ENCODE results near the gene MALT1.

DNA sequence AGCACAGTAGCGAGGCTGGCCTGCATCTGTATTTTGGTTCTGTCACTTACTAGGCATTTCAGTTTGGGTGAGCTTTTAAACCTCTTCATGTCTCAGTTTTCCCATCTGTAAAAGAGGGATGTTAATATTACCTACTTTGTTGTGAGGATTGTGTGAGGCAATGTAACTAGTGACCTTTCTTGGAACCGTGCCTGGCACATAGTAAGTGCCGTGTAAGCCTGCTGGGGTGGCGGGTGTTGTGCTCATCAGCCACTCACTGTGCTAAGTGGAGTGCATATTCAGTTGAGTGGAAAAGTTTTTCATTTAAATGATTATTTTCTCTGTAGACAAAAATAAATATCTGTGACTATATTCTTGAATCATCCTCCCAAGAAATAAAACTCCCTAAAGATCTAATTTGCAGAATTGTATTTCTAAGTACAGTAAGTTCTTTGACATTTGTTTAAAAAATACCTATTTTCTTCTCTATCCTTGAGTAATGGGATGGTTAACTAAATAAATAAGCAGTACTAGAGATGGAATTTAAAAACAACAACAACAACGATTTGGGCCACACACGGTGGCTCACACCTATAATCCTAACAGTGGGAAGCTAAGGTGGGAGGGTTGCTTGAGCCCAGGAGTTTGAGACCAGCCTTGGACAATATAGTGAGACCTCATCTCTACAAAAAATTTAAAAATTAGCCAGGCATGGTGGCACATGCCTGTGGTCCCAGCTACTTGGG, 56.7 kb downstream of the MALT1 start:
- TF ChIP-seq, protein P1, sequence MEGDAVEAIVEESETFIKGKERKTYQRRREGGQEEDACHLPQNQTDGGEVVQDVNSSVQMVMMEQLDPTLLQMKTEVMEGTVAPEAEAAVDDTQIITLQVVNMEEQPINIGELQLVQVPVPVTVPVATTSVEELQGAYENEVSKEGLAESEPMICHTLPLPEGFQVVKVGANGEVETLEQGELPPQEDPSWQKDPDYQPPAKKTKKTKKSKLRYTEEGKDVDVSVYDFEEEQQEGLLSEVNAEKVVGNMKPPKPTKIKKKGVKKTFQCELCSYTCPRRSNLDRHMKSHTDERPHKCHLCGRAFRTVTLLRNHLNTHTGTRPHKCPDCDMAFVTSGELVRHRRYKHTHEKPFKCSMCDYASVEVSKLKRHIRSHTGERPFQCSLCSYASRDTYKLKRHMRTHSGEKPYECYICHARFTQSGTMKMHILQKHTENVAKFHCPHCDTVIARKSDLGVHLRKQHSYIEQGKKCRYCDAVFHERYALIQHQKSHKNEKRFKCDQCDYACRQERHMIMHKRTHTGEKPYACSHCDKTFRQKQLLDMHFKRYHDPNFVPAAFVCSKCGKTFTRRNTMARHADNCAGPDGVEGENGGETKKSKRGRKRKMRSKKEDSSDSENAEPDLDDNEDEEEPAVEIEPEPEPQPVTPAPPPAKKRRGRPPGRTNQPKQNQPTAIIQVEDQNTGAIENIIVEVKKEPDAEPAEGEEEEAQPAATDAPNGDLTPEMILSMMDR (IDR thresholded peaks at IDR 0.05) = no peak
- no peak for TF ChIP-seq EP300 (IDR thresholded peaks at IDR 0.05)
- TF ChIP-seq POLR2A (IDR thresholded peaks at IDR 0.05) = no peak
